ENCODE measurements around the gene IL3RA. TPM values are rescaled to one million over a fixed set of nuclear protein-coding genes. Genes with fewer than 3 reads are reported as not detected.

Gene IL3RA
- polyA plus RNA-seq, 1 donor (not counting 4 experiments of a cell fraction or from before 2014, with no cell fraction given): not detected

DNA sequence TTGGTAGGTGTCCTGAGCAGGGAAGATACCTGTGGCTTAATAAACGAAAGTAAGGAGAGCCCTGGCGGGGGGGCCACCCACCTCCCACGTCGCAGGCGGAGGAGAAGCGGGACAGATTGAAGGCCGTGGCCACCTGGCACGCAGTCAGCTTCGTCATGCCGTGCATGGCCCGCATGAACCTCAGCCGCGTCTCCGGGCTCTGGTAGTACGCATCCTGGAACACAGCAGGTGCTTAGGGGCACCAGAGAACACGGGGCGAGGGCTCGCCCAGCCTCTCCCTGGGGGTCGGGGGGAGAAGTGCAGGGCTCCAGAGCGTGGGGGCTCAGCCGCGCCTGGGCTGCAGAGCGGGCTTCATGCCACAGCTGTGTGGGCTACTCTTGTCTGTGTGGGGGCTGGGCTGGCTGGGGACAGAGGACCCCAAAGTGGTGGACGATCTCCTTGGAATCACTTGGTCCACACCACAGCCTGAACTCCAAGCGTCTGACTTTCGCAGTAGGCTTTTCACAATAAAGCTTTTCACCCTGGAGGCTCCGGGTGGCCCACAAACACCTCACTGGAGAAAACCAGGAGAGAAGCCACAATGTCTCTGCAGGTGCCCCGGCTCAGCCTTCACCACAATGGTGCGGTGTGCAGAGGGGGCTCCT is 82.4 kb downstream of the IL3RA start:
- FAIRE-seq: no peak
- Histone ChIP-seq H3K4me3 (ENCODE audit: control insufficient read depth in 2 of 3, extremely low read depth in 1 of 3, insufficient read depth in 2 of 3, low read depth in 1 of 3, low read length in 3 of 3) (no peak overlapping the region), H3K36me3 (ENCODE audit: control insufficient read depth in 2 of 2, extremely low read depth in 1 of 2, insufficient read depth in 2 of 2, low read length in 2 of 2) (peaks cover 9 to 30% of the 10 kb centered on the region in 2 experiments), H3K9ac (ENCODE audit: control insufficient read depth, extremely low read depth, insufficient read depth, low read length) (no peak overlapping the region), H3K27ac (ENCODE audit: control insufficient read depth, insufficient read depth, low read length) (no peak overlapping the region), H3K9me1 (ENCODE audit: control insufficient read depth, extremely low read depth, insufficient read depth, low read length) (no peaks in the 10 kb centered on the region), H4K20me1 (ENCODE audit: control insufficient read depth, extremely low read depth, insufficient read depth, low read length) (no peaks in the 10 kb centered on the region), H3K9me3 (ENCODE audit: control insufficient read depth, low read depth, low read length) (peaks cover 14% of the 10 kb centered on the region), H3K27me3 (ENCODE audit: control insufficient read depth, extremely low read depth, insufficient read depth, low read length) (no peaks in the 10 kb centered on the region), H3K4me2 (ENCODE audit: control insufficient read depth, extremely low read depth, insufficient read depth, low read depth, low read length) (no peak overlapping the region), H3K79me2 (ENCODE audit: control insufficient read depth, insufficient read depth, low read length) (no peaks in the 10 kb centered on the region), H2AFZ (ENCODE audit: control insufficient read depth, low read length) (no peak overlapping the region), H3K4me1 (ENCODE audit: control insufficient read depth, extremely low read depth, insufficient read depth, low read length) (no peaks in the 10 kb centered on the region)
- no peak for TF ChIP-seq EZH2 (IDR thresholded peaks at IDR 0.05; ENCODE audit: low read length)
- TF ChIP-seq, protein P1, sequence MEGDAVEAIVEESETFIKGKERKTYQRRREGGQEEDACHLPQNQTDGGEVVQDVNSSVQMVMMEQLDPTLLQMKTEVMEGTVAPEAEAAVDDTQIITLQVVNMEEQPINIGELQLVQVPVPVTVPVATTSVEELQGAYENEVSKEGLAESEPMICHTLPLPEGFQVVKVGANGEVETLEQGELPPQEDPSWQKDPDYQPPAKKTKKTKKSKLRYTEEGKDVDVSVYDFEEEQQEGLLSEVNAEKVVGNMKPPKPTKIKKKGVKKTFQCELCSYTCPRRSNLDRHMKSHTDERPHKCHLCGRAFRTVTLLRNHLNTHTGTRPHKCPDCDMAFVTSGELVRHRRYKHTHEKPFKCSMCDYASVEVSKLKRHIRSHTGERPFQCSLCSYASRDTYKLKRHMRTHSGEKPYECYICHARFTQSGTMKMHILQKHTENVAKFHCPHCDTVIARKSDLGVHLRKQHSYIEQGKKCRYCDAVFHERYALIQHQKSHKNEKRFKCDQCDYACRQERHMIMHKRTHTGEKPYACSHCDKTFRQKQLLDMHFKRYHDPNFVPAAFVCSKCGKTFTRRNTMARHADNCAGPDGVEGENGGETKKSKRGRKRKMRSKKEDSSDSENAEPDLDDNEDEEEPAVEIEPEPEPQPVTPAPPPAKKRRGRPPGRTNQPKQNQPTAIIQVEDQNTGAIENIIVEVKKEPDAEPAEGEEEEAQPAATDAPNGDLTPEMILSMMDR (optimal IDR thresholded peaks at IDR 0.05 in 1 of 3, IDR thresholded peaks at IDR 0.05 in 1 of 3, conservative IDR thresholded peaks at IDR 0.05 in 1 of 3; ENCODE audit: extremely low read depth in 1 of 3, insufficient read depth in 2 of 3, low read length in 3 of 3): no peak
- no peak for DNase-seq (ENCODE audit: low read depth, low spot score)
- dilution Hi-C loops (cut with MboI; ENCODE audit: extremely low pct_ligation_motif_present, low sequenced_read_pairs): no loop called here

DNA sequence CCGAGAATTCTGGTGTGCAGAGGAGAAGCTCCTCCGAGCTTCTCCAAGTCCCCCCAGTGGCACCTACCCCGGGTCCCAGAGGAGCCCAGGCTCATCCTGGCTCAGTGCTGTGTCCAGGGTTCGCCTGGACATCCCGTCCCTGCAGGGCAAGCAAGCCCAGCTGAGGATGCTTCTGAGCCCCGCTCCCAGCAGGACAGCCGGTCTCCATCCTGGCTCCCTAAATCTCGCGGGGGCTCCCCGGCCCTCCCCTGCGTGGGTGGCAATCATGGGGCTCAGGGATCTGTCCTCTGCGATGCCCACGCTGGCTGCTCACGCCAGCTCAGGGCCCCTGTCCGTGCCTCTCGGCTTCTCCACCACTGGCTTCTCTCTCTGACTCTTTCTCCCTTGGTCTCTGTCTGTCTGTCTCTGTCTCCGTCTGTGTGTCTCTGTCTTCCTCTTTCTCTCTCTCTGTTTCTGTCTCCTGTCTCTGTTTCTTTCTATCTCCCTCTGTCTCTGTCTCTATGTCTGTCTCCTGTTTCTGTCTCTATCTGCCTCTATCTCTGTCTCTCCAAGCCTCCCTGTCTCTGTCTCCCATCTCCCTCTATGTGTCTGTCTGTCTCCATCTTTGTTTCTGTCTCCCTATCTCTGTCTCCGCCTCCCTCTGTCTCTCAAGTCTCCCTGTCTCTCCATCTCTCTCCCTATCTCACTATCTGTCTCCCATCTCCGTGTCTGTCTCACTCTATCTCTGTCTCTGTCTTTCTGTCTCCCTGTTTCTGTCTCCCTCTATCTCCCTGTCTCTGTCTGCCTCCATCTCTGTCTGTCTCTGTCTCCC is 83.2 kb downstream of the IL3RA start:
- TF ChIP-seq EZH2 (IDR thresholded peaks at IDR 0.05; ENCODE audit: low read length): no peak
- TF ChIP-seq, protein P1 (optimal IDR thresholded peaks at IDR 0.05 in 1 of 3, IDR thresholded peaks at IDR 0.05 in 1 of 3, conservative IDR thresholded peaks at IDR 0.05 in 1 of 3; ENCODE audit: extremely low read depth in 1 of 3, insufficient read depth in 2 of 3, low read length in 3 of 3): no peak
- no peak for FAIRE-seq

More for the DNA sequence above, 83.2 kb downstream of the IL3RA start:
- H2AFZ ChIP-seq (ENCODE audit: control insufficient read depth, low read length): no peak overlapping the region
- no peaks in the 10 kb centered on the region for H3K4me1 ChIP-seq (ENCODE audit: control insufficient read depth, extremely low read depth, insufficient read depth, low read length)
- no peaks in the 10 kb centered on the region for H3K79me2 ChIP-seq (ENCODE audit: control insufficient read depth, insufficient read depth, low read length)
- no peak overlapping the region for H3K4me2 ChIP-seq (ENCODE audit: control insufficient read depth, extremely low read depth, insufficient read depth, low read depth, low read length)
- no peak for DNase-seq (ENCODE audit: low read depth, low spot score)
- H3K36me3 ChIP-seq (ENCODE audit: control insufficient read depth in 2 of 2, extremely low read depth in 1 of 2, insufficient read depth in 2 of 2, low read length in 2 of 2): peaks cover 7 to 30% of the 10 kb centered on the region in 2 experiments
- dilution Hi-C loops (cut with MboI; ENCODE audit: extremely low pct_ligation_motif_present, low sequenced_read_pairs): no loop called here
- H3K9me1 ChIP-seq (ENCODE audit: control insufficient read depth, extremely low read depth, insufficient read depth, low read length): no peaks in the 10 kb centered on the region
- H3K27ac ChIP-seq (ENCODE audit: control insufficient read depth, insufficient read depth, low read length): no peak overlapping the region
- H4K20me1 ChIP-seq (ENCODE audit: control insufficient read depth, extremely low read depth, insufficient read depth, low read length): no peaks in the 10 kb centered on the region
- H3K4me3 ChIP-seq (ENCODE audit: control insufficient read depth in 2 of 3, extremely low read depth in 1 of 3, insufficient read depth in 2 of 3, low read depth in 1 of 3, low read length in 3 of 3): no peak overlapping the region
- no peak overlapping the region for H3K9ac ChIP-seq (ENCODE audit: control insufficient read depth, extremely low read depth, insufficient read depth, low read length)
- H3K9me3 ChIP-seq (ENCODE audit: control insufficient read depth, low read depth, low read length): peaks cover 15% of the 10 kb centered on the region
- no peaks in the 10 kb centered on the region for H3K27me3 ChIP-seq (ENCODE audit: control insufficient read depth, extremely low read depth, insufficient read depth, low read length)
